Heart left ventricle (tissue), 16 donors: ENCODE results near the gene ME1. TPM values are rescaled to one million over a fixed set of nuclear protein-coding genes. Genes with fewer than 3 reads are reported as not detected.

Experiments
- ATAC-seq, 4 donors: fragments of 200-7000 bp; cut with Tn5 transposase; one replicate each; pipeline ENCODE4 v1.9.1; 2020 to 2022; ENCODE audit warnings: moderate library complexity in 4 of 4, mild to moderate bottlenecking in 3 of 4, moderate number of reproducible peaks in 1 of 4
- DNase-seq, 5 donors: peaks; one replicate each; pipeline ENCODE4 v3.0.0-alpha.2; 2020
- H3K27ac ChIP-seq, 12 donors: fragments of 200-600 bp; sonication (generic) in 4 of 12; one replicate each; pipeline versions ENCODE4 v1.5.0 to v1.8.0; 2016 to 2022; ENCODE audit warnings: mild to moderate bottlenecking in 2 of 12
- H3K27me3 ChIP-seq, 9 donors: fragments of 200-600 bp; sonication (generic) in 2 of 9; one replicate each; pipeline versions ENCODE4 v1.5.1 to v1.8.0; 2016 to 2022; ENCODE audit warnings: mild to moderate bottlenecking in 3 of 9
- H3K36me3 ChIP-seq, 9 donors: fragments of 200-600 bp; sonication (generic) in 2 of 9; one replicate each; pipeline versions ENCODE4 v1.5.0 to v1.8.0; 2018 to 2022; ENCODE audit warnings: mild to moderate bottlenecking in 2 of 9
- H3K4me1 ChIP-seq, 12 donors: fragments of 200-600 bp; sonication (generic) in 4 of 12; one replicate each; pipeline versions ENCODE4 v1.5.0 to v1.8.0; 2016 to 2022; ENCODE audit warnings: mild to moderate bottlenecking in 3 of 12
- H3K4me3 ChIP-seq, 12 donors: fragments of 200-600 bp; sonication (generic) in 4 of 12; one replicate each; pipeline versions ENCODE4 v1.5.0 to v1.8.0; 2017 to 2022; ENCODE audit warnings: mild to moderate bottlenecking in 9 of 12, moderate library complexity in 4 of 12
- H3K9me3 ChIP-seq, 12 donors: fragments of 200-600 bp; sonication (generic) in 4 of 12; one replicate each; pipeline versions ENCODE4 v1.5.0 to v1.8.0; 2016 to 2022; ENCODE audit warnings: mild to moderate bottlenecking in 1 of 12
- CTCF ChIP-seq, 12 donors: fragments of 200-600 bp; sonication (generic) in 4 of 12; IDR thresholded peaks; one replicate each; pipeline versions ENCODE4 v1.5.0 to v1.8.0; 2018 to 2022; ENCODE audit warnings: antibody characterized with exemption in 12 of 12, mild to moderate bottlenecking in 5 of 12
- POLR2A ChIP-seq, 2 donors: fragments of 450-650 bp; IDR thresholded peaks; one replicate each; pipeline ENCODE4 v1.6.1; 2017; ENCODE audit warnings: antibody characterized with exemption in 2 of 2, mild to moderate bottlenecking in 2 of 2, moderate library complexity in 2 of 2
- WGBS, 4 donors: extraction: QIAGEN DNeasy Blood & Tissue Kit in 2 of 4; methylation state at CpG; one replicate each; pipeline versions ENCODE4 v1.1.5 to v1.1.7; 2013 to 2018; 5-methylcytosine and 5-hydroxymethylcytosine counted together
- intact Hi-C, 10 donors: fragments of 100-400 bp; cut with DNase I; formaldehyde crosslinking; loops; one replicate each; pipeline versions ENCODE4 v1.11.1 to v1.14.2; 2022
- polyA plus RNA-seq, 2 donors: library from polyadenylated mRNA; stranded (reverse); fragments of 200-250 nt; gene quantifications; one replicate each; pipeline ENCODE4 v1.2.3, GENCODE V29; 2013
- total RNA-seq, 9 donors: library from RNA; depleted of rRNA in 2 of 9; stranded (reverse); fragments of >200 nt in 2 of 9; fragmentation: NEBNext Ultra II Directional in 3 of 9; extraction: Animal tissue kit (Norgen Biotek cat#: 25700) in 3 of 9; gene quantifications; one replicate each; pipeline versions ENCODE4 v1.1.0 to v1.2.4, GENCODE V29; 2016 to 2023
- donor health status: ischemic (EF 13 %, LVEDD 7.1; RV severe dilation, severe dysfunction).
- donor health status: healthy with polysubstance abuse.
- donor health status: DM: no; HTN: yes; CAD: no.
- donor health status: DM: no; HTN: no; CAD: no.
- donor health status: ischemic (EF 25% LVEDD 6.9; RV normal size, moderate dysfunction).
- donor health status: ischemic (EF 25% LVEDD 5.7; RV mildly dilated, moderate dysfunction).
- donor health status: healthy.
- donor health status: DM: yes; HTN: yes; CAD: no.
- donor health status: ischemic (EF 35%, LVEDD 5.7; RV mildly dilated, moderate dysfunction).
- donor health status: nonischemic (EF 11% LVEDD 7.7; RV severe dilation, severe dysfunction).
- donor health status: DM: yes; HTN: yes; CAD: no.
- donor health status: PGD.
- donor health status: ischemic (EF 29% LVEDD 5.4; RV normal size, mild dysfunction).
- donor health status: nonischemic (EF 23%, LVEDD 6.1; RV moderate dilation, normal function).

ME1 gene
- total and polyA plus RNA-seq, 11 donors = 7.0 to 28.5 (median 18.1) TPM

- no peaks in the 10 kb centered on the region for H3K9me3 ChIP-seq
- intact Hi-C loops = no loop called here
- peaks cover 0 to 18% (median 0%) of the 10 kb centered on the region in 12 donors for H3K4me1 ChIP-seq
- H3K4me3 ChIP-seq = no peak overlapping the region
- H3K27ac ChIP-seq = no peak overlapping the region
- WGBS, 4 donors = 64 to 77% (median 71%) methylated on average over 3 of the region's 3 CpGs
- no peak for ATAC-seq
- no peak for DNase-seq
- H3K36me3 ChIP-seq = no peaks in the 10 kb centered on the region
- H3K27me3 ChIP-seq = no peaks in the 10 kb centered on the region
- no peak for TF ChIP-seq CTCF (IDR thresholded peaks at IDR 0.05)
- TF ChIP-seq POLR2A (IDR thresholded peaks at IDR 0.05) = no peak
These were observed 60.3 kb downstream of the ME1 start for GRCh38 chr6:83370567-83370966.

- 78 to 84% (median 80%) methylated on average over 3 of the region's 3 CpGs for WGBS, 4 donors
- Histone ChIP-seq H3K27me3 (no peaks in the 10 kb centered on the region), H3K36me3 (no peaks in the 10 kb centered on the region), H3K9me3 (no peaks in the 10 kb centered on the region), H3K4me3 (no peak overlapping the region), H3K4me1 (peaks cover 0 to 18% (median 0%) of the 10 kb centered on the region in 12 donors), H3K27ac (no peak overlapping the region)
- TF ChIP-seq POLR2A (IDR thresholded peaks at IDR 0.05) (no peak), CTCF (IDR thresholded peaks at IDR 0.05) (no peak)
- ATAC-seq = no peak
- intact Hi-C loops = no loop called here
- no peak for DNase-seq
These were observed 61.2 kb downstream of the ME1 start for GRCh38 chr6:83369692-83370091.

- no peak for ATAC-seq
These were observed 62.3 kb downstream of the ME1 start for GRCh38 chr6:83368577-83368976.

GRCh38 chr6:83367104-83367503 lies 63.7 kb downstream of the ME1 start:
- H3K27me3 ChIP-seq = no peaks in the 10 kb centered on the region
- 92 to 100% (median 97%) methylated on average over 1 of the region's 1 CpG for WGBS, 4 donors
- no peaks in the 10 kb centered on the region for H3K9me3 ChIP-seq
- H3K27ac ChIP-seq = no peak overlapping the region
- peaks cover 0 to 18% (median 0%) of the 10 kb centered on the region in 12 donors for H3K4me1 ChIP-seq
- H3K4me3 ChIP-seq = no peak overlapping the region
- no peak for ATAC-seq
- TF ChIP-seq CTCF (IDR thresholded peaks at IDR 0.05) (no peak), POLR2A (IDR thresholded peaks at IDR 0.05) (no peak)
- intact Hi-C loops = no loop called here
- no peak for DNase-seq
- no peaks in the 10 kb centered on the region for H3K36me3 ChIP-seq

More at GRCh38 chr6:83368577-83368976, 62.3 kb downstream of the ME1 start:
- TF ChIP-seq CTCF (IDR thresholded peaks at IDR 0.05) (no peak), POLR2A (IDR thresholded peaks at IDR 0.05) (no peak)
- Histone ChIP-seq H3K27me3 (no peaks in the 10 kb centered on the region), H3K27ac (no peak overlapping the region), H3K4me3 (no peak overlapping the region), H3K36me3 (no peaks in the 10 kb centered on the region), H3K9me3 (no peaks in the 10 kb centered on the region), H3K4me1 (peaks cover 0 to 18% (median 0%) of the 10 kb centered on the region in 12 donors)
- no peak for DNase-seq
- intact Hi-C loops = no loop called here
